HG03060 (cell line): Measurements from ENCODE around the gene ADAMTSL1.
"Not testable (repeated sequence)": the region's sequence is repeated elsewhere in the genome, so short reads cannot be mapped to it uniquely, and the experiment has no call there.

ENCODE experiments used
- ATAC-seq: cut with Tn5 transposase; IDR thresholded peaks from one replicate; pipeline ENCODE4 v1.9.1; 2021; ENCODE audit warnings: low read depth, moderate number of reproducible peaks; ENCODE audit not compliant: unreplicated experiment

ADAMTSL1 gene

GRCh38 chr9:18921366-18922075 is 447.6 kb downstream of the ADAMTSL1 start:
- ATAC-seq: no peak

- ATAC-seq: no peak
Measured at GRCh38 chr9:18922161-18922885, 448.4 kb downstream of the ADAMTSL1 start.

DNA sequence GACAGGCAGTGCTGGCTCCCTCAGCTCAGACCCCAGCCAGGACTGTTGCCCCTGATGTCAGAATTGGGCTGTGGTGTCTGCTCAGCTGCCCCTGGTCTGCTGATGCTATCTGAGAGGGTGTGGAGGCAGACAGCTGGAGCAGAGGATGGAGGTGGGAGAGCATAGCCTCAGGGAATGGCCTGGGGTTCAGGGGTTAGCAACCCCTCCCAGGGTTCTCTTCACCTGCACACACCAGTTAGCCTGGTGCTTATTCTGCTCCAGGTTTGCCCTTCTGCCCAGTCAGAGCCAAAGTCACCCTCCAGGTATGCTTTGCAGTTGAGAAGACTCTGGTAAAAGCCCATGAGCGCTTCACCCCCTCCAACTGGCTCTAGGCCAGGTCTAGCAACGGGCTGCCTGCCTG is 449.2 kb downstream of the ADAMTSL1 start:
- no peak for ATAC-seq

DNA sequence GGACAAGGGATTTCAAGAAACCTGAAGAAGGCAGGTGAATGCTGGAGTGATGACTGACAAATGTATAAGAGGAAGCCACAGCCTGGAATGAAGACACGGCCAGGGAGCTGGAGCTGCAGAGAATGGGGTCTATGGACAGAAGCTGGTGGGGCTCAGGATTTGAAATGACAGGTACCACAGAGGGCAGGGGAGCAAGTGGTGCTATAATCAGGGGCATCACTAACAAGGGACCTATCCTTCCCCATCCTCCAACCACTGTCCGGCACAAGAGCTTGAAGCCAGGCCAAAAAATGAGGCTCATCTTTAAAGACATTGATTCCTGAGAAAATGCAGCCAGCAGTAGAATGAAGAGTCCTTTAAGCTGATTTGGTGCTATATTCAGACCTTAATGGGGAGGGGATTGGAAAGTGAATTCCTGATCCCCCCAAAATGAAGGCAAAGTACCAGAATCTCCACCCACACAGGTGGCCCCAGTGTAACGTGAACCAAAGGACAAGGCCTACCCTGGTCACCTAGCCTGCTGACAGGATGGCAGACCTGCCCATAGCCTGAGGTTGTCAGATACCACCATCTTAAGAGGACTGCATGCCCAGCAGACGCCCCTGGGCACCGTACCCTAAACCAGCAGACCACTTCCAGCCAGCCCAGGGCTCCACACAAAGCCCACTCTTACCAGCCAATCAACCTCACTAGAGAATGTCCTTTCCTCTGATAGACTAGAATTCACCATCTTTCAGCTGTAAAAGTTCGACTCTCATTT is 449.9 kb downstream of the ADAMTSL1 start:
- ATAC-seq: no peak

DNA sequence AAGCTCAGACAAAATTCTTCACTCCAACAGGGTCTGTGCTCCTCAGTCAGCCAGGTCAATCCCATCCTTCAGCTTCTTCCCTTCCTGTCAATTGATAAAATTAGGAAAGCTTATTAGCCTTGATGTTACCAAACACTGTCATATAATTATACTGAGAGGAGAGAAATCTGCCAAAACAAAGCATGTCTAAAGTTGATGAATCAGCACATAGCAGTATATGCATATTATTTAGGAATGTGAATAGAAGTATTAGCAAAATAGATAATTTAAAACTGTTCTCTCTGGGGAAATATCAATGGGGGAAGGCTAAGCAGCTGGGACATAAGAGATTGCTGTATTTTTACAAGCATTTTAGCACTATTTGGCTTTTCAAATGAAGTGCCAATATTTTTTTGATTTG is 451.9 kb downstream of the ADAMTSL1 start:
- ATAC-seq: no peak

DNA sequence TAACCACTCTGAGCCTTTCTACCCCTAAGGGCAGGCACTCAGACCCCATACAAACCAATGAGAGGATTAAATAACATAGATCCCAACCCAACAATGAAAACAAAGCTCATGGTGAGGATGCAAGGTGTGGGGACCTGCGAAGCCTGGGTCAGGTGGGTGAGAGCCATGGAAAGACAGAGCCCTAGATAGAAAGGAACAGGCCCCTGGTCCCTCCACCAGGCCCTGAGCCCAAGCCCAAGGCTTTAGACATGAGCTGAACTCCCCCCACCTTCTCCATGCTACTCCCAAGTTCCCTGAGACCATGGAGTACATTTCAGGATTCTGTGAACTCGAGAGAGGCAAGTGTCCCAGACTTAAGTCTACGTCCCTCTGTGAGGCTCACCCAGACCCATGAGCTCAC is 452.6 kb downstream of the ADAMTSL1 start:
- ATAC-seq: no peak

DNA sequence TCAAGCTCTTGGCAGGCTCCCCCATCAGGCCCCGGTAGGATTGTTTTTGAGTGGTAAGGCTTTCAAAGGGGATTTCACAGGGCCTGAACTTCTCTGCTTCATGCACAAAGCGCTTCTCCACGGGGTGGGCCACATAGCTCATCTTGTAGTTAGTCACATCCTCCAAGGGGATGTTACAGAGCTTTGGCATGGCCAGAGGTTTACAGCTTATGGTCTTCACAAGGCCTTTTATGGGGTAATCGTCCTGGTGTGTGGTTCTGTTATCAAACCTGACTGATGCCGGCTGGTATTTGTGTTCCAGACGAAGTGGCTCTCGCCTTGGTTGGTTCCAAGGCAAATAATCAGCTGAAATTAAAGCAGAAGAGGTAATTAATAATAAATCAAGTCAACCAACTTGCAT is 454.8 kb downstream of the ADAMTSL1 start:
- ATAC-seq: no peak

DNA sequence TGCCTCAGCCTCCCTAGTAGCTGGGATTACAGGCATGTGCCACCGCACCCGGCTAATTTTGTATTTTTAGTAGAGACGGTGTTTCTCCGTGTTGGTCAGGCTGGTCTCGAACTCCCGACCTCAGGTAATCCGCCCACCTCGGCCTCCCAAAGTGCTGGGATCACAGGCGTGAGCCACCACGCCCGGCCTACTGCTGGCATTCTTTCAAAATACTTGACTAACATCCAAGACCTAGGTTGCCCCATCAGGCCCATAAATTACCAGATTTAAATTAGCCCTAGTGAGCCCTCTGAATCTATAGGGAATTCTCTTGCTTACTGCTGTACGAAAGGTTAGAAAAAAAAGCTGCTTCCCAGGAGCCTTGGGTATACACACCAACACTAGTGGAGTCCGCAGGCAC is 456.7 kb downstream of the ADAMTSL1 start:
- ATAC-seq: not testable (repeated sequence)

GRCh38 chr9:18935541-18935940 is 461.6 kb downstream of the ADAMTSL1 start:
- no peak for ATAC-seq

DNA sequence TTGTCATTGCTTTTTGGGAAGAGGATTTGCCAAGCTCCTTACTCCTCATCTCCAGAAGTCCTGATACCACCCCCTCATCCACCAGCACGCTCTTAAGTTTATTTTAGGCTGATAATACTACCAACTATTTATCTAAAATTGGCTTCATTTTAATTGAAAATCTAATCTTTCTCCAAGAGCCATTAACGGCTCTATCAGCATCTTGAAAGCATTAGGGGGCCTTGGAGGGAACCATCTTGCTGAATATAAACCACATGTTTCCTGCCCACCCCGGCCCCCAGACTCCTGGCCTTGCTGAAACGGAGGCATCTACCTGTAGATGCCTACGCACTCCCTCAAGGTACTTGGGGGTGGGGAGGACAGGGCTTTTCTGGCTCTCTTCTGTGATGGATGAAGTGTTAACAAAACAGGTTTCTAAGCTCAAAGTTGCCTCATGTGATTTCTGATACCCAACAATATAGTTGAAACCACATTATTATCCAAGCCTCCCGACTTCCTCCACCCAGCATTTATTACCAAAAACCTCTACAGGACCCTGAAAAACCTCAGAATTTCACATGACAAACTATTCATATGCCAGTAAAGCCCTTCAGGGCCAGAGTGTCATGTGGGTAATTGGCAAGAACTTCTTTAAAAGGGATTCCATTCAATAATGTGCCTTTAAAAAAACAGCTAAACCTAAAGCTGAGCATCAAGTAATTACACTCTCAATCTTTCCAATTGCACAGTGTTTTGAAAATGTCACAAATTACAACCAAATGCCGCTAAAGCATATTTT is 462.3 kb downstream of the ADAMTSL1 start:
- ATAC-seq: no peak

- ATAC-seq: no peak
Measured at GRCh38 chr9:18939943-18940342, 466.0 kb downstream of the ADAMTSL1 start.

DNA sequence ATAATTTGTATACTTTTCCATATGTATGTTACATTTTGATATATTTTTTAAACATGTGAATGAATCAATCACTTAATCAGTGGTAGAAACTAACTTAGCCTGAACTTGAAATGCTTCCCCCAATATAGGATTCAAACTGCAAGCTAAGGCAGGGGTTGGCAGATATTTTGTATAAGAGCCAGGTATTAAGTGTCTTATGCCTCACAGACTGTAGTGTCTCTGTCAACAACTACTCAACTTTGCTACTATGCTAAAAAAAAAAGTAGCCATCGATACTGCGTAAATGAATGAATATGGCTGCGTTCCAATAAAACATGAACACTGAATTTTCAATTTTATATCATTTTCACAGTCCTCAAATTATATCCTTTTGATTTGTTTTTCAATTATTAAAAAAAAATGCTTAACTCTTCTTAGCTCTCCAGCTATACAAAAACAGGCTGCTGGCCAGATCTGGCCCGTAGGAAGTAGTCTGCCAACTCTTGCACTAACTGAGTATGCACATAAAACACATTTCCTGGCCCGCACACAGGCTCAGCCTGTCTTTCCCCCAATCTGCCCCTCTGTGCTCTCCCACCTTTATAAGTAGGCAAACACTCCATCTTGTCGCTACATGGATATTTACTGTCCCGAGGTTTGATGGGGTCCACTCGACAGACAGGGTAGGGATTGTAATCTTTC is 467.2 kb downstream of the ADAMTSL1 start:
- no peak for ATAC-seq

DNA sequence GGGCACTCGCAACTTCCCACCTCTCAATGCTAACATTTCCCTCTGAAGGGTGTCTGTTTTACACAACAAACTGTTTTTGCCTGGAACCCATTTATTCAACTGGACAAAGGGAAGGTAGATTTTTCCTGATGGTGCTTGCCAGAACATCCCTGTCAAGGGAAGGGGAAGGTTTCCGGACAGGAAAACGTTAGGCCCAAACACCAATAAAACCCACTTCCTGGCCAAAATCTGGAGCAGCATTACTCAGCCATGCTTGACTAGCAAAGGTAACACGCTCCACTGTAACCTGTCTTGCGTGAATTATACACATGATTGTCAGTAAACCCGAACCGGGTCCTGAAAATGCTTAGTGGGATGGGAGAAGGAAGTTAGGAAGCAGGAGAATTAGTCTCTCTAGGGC is 468.8 kb downstream of the ADAMTSL1 start:
- ATAC-seq: no peak

DNA sequence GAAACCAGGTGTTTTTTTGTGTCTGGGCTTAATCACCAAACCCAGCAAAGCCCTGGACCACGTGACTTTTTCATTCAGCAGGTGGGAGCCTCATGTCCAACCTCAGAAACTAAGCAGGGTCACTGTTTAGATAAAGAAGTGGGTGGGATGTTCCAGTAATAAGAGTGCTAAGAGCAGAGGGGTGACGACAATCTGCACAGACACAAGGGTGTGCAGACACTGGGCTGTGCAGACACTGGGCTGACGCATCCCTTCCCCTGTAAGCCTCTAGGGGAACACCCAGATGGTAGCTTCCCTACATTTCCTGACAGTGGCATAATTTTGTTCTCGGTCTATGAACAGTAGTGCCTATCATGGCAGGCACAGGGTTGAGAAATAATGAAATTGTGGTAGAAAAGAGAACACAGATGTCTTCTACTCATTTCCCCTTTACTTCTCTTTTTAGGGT is 474.0 kb downstream of the ADAMTSL1 start:
- no peak for ATAC-seq

DNA sequence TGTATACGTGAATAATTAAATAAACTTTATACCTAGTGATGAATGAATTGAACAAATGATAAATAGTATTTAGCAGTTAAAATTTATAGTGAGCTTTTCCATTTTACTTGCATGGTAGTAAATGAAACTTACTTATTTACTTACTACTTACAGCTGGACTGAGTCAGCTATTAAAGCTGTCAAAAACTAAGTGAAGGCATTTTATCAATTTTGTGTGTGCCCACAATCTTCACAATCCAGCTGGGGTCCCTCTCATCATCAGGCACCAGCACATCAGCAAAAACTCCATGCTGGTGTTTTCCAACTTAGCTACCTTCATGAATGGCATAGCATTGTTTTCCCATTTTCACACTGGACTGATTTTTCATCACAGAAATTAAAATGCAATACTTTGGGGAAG is 478.0 kb downstream of the ADAMTSL1 start:
- no peak for ATAC-seq

DNA sequence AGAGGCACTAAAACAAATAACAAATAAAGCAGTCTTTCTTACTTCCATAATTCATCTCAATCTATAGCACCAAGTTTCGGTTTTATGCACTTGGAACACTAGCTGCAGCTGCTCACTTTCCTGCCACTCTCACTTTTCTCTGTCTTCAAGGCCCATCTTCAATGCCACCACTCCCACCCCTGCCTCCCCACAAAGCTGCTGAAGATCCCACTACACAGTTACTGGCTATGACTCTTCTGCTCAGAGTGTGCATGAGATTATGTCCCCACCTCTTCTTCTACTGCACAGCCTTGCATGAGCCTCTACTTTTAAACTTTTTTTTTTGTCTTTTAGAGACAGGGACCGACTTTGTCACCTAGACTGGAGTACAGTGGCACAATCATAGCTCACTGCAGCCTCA is 481.7 kb downstream of the ADAMTSL1 start:
- ATAC-seq: no peak
